Measurements from ENCODE around the gene PLA2G4D. TPM values are rescaled to one million over a fixed set of nuclear protein-coding genes. Genes with fewer than 3 reads are reported as not detected.

PLA2G4D gene
- total and polyA plus RNA-seq, 2 donors (not counting 3 experiments of a cell fraction or from before 2014, with no cell fraction given), result not detected

DNA sequence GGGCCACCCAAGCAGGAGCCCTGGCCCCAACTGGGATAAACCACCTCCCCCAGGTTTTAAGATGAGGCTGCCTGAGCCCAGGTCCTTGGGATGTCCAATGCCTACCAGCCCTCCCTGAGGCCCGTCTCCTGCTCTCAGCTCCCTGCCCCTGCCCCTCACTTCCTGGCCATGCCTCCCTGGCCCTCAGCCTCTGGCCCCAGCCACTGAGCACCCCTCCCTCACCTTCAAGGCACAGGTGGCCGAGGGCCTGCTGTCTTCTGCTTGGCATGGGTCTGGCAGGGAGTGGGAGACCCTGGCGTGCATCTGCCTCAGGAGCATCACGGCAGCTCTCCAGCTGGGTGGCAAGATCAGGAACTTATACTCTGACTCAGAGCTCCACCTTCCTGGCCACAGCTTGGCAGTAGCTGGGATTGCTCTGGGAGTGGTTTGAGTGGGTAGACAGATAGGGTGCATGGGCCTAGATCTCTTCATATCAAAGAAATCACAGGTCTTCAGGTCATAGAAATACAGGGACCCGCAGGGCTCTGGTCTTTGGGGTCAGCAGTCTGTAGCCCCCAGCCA is 73.6 kb downstream of the PLA2G4D start, which contains the start of gene PLA2G4E:
Gene PLA2G4E (minus strand): TSS at position 330 of the 561 bp plus-strand sequence. CDS start 12 bp downstream, at position 318.
- FAIRE-seq (no peak), DNase-seq (ENCODE audit: low read depth, low spot score) (no peak)
- no peaks in the 10 kb centered on the region for H3K36me3 ChIP-seq (ENCODE audit: control insufficient read depth in 2 of 2, extremely low read depth in 1 of 2, insufficient read depth in 2 of 2, low read length in 2 of 2)
- no peak within 1 kb of the TSS for H3K9ac ChIP-seq (replicated peaks; ENCODE audit: extremely low read depth, insufficient read depth, low read length)
- TF ChIP-seq, protein P1, sequence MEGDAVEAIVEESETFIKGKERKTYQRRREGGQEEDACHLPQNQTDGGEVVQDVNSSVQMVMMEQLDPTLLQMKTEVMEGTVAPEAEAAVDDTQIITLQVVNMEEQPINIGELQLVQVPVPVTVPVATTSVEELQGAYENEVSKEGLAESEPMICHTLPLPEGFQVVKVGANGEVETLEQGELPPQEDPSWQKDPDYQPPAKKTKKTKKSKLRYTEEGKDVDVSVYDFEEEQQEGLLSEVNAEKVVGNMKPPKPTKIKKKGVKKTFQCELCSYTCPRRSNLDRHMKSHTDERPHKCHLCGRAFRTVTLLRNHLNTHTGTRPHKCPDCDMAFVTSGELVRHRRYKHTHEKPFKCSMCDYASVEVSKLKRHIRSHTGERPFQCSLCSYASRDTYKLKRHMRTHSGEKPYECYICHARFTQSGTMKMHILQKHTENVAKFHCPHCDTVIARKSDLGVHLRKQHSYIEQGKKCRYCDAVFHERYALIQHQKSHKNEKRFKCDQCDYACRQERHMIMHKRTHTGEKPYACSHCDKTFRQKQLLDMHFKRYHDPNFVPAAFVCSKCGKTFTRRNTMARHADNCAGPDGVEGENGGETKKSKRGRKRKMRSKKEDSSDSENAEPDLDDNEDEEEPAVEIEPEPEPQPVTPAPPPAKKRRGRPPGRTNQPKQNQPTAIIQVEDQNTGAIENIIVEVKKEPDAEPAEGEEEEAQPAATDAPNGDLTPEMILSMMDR (IDR thresholded peaks at IDR 0.05; ENCODE audit: extremely low read depth in 1 of 2, insufficient read depth in 1 of 2, low read depth in 1 of 2, low read length in 2 of 2), result no peak
- no peak for TF ChIP-seq POLR2A (IDR thresholded peaks at IDR 0.05; ENCODE audit: low read depth, low read length)
- TF ChIP-seq MYC (IDR thresholded peaks at IDR 0.05; ENCODE audit: low read depth, low read length), result no peak
- TF ChIP-seq GATA2 (IDR thresholded peaks at IDR 0.05; ENCODE audit: insufficient read depth, insufficient read length, low read depth, low read length), result no peak
- TF ChIP-seq FOS (IDR thresholded peaks at IDR 0.05; ENCODE audit: borderline replicate concordance, insufficient read depth, low read length), result no peak
- TF ChIP-seq, protein P2, sequence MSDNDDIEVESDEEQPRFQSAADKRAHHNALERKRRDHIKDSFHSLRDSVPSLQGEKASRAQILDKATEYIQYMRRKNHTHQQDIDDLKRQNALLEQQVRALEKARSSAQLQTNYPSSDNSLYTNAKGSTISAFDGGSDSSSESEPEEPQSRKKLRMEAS (IDR thresholded peaks at IDR 0.05; ENCODE audit: insufficient read depth, insufficient read length), result no peak
- TF ChIP-seq JUN (IDR thresholded peaks at IDR 0.05; ENCODE audit: borderline replicate concordance, insufficient read depth, insufficient read length, low read depth), result no peak
- no peak for TF ChIP-seq POLR2AphosphoS5 (IDR thresholded peaks at IDR 0.05; ENCODE audit: insufficient read depth, low read depth, low read length)
- TF ChIP-seq EZH2 (IDR thresholded peaks at IDR 0.05; ENCODE audit: borderline replicate concordance, low read depth, low read length, severe bottlenecking), result no peak
- peaks cover 2 to 9% of the 10 kb centered on the region in 2 experiments for H3K27me3 ChIP-seq (ENCODE audit: control insufficient read depth in 2 of 2, insufficient read depth in 2 of 2, low read length in 2 of 2)
- H3K4me3 ChIP-seq (replicated peaks in 1 of 3; ENCODE audit: insufficient read depth in 1 of 3, low read depth in 1 of 3, low read length in 3 of 3), result no peak within 1 kb of the TSS
- no peak within 1 kb of the TSS for H2AFZ ChIP-seq (ENCODE audit: low read depth, low read length)
- H3K27ac ChIP-seq (ENCODE audit: insufficient read depth, low read depth, low read length), result no peak within 1 kb of the TSS
- H3K9me1 ChIP-seq (replicated peaks; ENCODE audit: control insufficient read depth, extremely low read depth, insufficient read depth, low read length), result no peaks in the 10 kb centered on the region
- intact Hi-C loops (cut with micrococcal nuclease), result no loop called here
- H3K4me1 ChIP-seq (ENCODE audit: control insufficient read depth, extremely low read depth, insufficient read depth, low read length), result no peaks in the 10 kb centered on the region
- no peaks in the 10 kb centered on the region for H3K9me3 ChIP-seq (replicated peaks; ENCODE audit: control insufficient read depth, insufficient read depth, low read length)
- H3K79me2 ChIP-seq (ENCODE audit: control insufficient read depth, insufficient read depth, low read length), result no peaks in the 10 kb centered on the region
- no peak within 1 kb of the TSS for H3K4me2 ChIP-seq (ENCODE audit: insufficient read depth, low read length)
- no peaks in the 10 kb centered on the region for H4K20me1 ChIP-seq (replicated peaks; ENCODE audit: control insufficient read depth, extremely low read depth, insufficient read depth, low read length)
- POLR2A ChIA-PET, result no interaction called here
- dilution Hi-C loops (cut with MboI; ENCODE audit: extremely low pct_ligation_motif_present, low sequenced_read_pairs), result no loop called here
- CTCF ChIA-PET, result interaction anchor here (1.6 kb wide), 1 partner anchor 8 kb away, joined by 4 read pairs; no protein-coding TSS in a partner anchor
- BruUV-seq (replicated peaks), result no TSS peak
